ENCODE data around the gene RNF43. TPM values are rescaled to one million over a fixed set of nuclear protein-coding genes. Genes with fewer than 3 reads are reported as not detected.
"Not testable (repeated sequence)": the region's sequence is repeated elsewhere in the genome, so short reads cannot be mapped to it uniquely, and the experiment has no call there.

The RNF43 gene
- total RNA-seq, 2 experiments from 2014 or later, result 0.34 to 1.1 TPM

- Mint-ChIP-seq H3K36me3 (ENCODE audit: low read depth) (no peaks in the 10 kb centered on the region), H3K4me3 (no peak overlapping the region), H3K27me3 (no peaks in the 10 kb centered on the region), H3K27ac (no peak overlapping the region), H3K9me3 (no peaks in the 10 kb centered on the region), H3K4me1 (ENCODE audit: low read depth) (peaks cover 8% of the 10 kb centered on the region)
- POLR2A ChIA-PET, result interaction anchor here (1.0 kb wide), 1 partner anchor 82 kb away, joined by 3 read pairs; no protein-coding TSS in a partner anchor
- no peak for TF ChIP-seq CTCF (IDR thresholded peaks at IDR 0.05)
- CTCF ChIA-PET, result no interaction called here
- intact Hi-C loops (cut with micrococcal nuclease), result no loop called here
- DNase-seq, result no peak
- no peak for ATAC-seq
Measured at GRCh38 chr17:58398574-58399266, 18.6 kb downstream of the RNF43 start.

DNA sequence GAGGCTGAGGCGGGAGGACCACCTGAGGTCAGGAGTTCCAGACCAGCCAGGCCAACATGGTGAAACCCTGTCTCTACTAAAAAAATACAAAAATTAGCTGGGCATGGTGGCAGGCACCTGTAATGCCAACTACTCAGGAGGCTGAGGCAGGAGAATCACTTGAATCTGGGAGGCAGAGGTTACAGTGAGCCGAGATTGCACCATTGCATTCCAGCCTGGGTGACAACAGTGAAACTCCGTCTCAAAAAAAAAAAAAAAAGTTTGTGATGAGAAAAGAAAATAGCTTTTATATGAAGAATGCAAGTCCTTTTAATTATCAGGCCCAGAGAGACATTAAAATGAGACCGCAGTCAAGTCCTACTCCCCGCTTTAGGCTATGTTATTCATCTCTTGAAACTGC is 19.9 kb downstream of the RNF43 start:
- DNase-seq; H3K27ac Mint-ChIP-seq; ATAC-seq; H3K27me3 Mint-ChIP-seq; H3K9me3 Mint-ChIP-seq; POLR2A ChIA-PET; H3K36me3 Mint-ChIP-seq (ENCODE audit: low read depth); intact Hi-C loops (cut with micrococcal nuclease); H3K4me1 Mint-ChIP-seq (ENCODE audit: low read depth); H3K4me3 Mint-ChIP-seq: not testable (repeated sequence)
- CTCF ChIA-PET, result interaction anchor here (1.2 to 2.7 kb wide), 3 partner anchors 13 to 80 kb away, joined by 3 to 10 read pairs (median 8); partner anchors contain the start of gene RNF43

DNA sequence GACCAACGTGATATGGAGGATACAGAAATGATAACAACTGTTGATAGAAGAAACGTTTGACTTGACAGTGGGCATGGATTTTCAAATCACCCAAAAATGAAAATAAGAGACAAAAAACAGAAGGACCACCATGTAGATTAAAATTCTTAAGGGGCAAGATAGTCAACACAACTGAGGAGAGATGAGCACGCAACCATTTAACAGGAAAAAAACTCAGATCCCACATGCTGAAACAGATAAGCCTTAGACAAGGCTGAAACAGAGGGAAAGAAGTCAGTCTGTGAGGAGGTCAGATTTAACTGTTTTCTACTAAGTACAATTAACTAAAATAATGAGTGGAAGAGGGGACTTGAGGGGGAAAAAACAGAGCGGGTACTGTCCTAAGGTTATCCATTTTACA is 21.2 kb downstream of the RNF43 start:
- Mint-ChIP-seq H3K4me1 (ENCODE audit: low read depth) (no peaks in the 10 kb centered on the region), H3K4me3 (no peak overlapping the region), H3K36me3 (ENCODE audit: low read depth) (no peaks in the 10 kb centered on the region), H3K27ac (no peak overlapping the region), H3K27me3 (no peaks in the 10 kb centered on the region), H3K9me3 (no peaks in the 10 kb centered on the region)
- CTCF ChIA-PET, result interaction anchor here (1.9 to 2.7 kb wide), 3 partner anchors 12 to 79 kb away, joined by 6 to 10 read pairs (median 8); partner anchors contain the start of gene RNF43
- DNase-seq, result no peak
- TF ChIP-seq CTCF (IDR thresholded peaks at IDR 0.05), result no peak
- no peak for ATAC-seq
- POLR2A ChIA-PET, result interaction anchor here (0.6 kb wide), 1 partner anchor 42 kb away, joined by 3 read pairs; no protein-coding TSS in a partner anchor
- intact Hi-C loops (cut with micrococcal nuclease), result no loop called here

GRCh38 chr17:58394534-58395223 is 22.7 kb downstream of the RNF43 start:
- intact Hi-C loops (cut with micrococcal nuclease), result no loop called here
- POLR2A ChIA-PET, result interaction anchor here (0.8 kb wide), 1 partner anchor 119 kb away, joined by 4 read pairs; no protein-coding TSS in a partner anchor

More at GRCh38 chr17:58394534-58395223, 22.7 kb downstream of the RNF43 start:
- H3K27me3 Mint-ChIP-seq, result no peaks in the 10 kb centered on the region
- DNase-seq (no peak), ATAC-seq (no peak)
- H3K4me1 Mint-ChIP-seq (ENCODE audit: low read depth), result no peaks in the 10 kb centered on the region
- H3K9me3 Mint-ChIP-seq, result no peaks in the 10 kb centered on the region
- CTCF ChIA-PET, result interaction anchor here (0.8 to 1.9 kb wide), 4 partner anchors 11 to 77 kb away, joined by 3 to 6 read pairs (median 4); no protein-coding TSS in a partner anchor
- H3K36me3 Mint-ChIP-seq (ENCODE audit: low read depth), result no peaks in the 10 kb centered on the region
- no peak overlapping the region for H3K27ac Mint-ChIP-seq
- no peak overlapping the region for H3K4me3 Mint-ChIP-seq
- no peak for TF ChIP-seq CTCF (IDR thresholded peaks at IDR 0.05)
